A673 (cell line): Measurements from ENCODE around the gene TLCD3A.

Source experiments
- EZH2 ChIP-seq: fragments of 200-600 bp; sonication (generic); IDR thresholded peaks from 2 replicates; pipeline ENCODE4 v1.6.1; 2017; ENCODE audit warnings: borderline replicate concordance, low read depth, mild to moderate bottlenecking, mixed read lengths, antibody characterized with exemption, low read length; ENCODE audit not compliant: poor library complexity, severe bottlenecking
- TF ChIP-seq, protein P1 (sequence below): fragments of 300-800, 200-600 bp; sonication (generic); conservative IDR thresholded peaks from 2 replicates; pipeline ENCODE4 v1.5.1; 2017; ENCODE audit warnings: low read depth, mild to moderate bottlenecking, antibody characterized with exemption, low read length, moderate library complexity, mixed read lengths

DNA sequence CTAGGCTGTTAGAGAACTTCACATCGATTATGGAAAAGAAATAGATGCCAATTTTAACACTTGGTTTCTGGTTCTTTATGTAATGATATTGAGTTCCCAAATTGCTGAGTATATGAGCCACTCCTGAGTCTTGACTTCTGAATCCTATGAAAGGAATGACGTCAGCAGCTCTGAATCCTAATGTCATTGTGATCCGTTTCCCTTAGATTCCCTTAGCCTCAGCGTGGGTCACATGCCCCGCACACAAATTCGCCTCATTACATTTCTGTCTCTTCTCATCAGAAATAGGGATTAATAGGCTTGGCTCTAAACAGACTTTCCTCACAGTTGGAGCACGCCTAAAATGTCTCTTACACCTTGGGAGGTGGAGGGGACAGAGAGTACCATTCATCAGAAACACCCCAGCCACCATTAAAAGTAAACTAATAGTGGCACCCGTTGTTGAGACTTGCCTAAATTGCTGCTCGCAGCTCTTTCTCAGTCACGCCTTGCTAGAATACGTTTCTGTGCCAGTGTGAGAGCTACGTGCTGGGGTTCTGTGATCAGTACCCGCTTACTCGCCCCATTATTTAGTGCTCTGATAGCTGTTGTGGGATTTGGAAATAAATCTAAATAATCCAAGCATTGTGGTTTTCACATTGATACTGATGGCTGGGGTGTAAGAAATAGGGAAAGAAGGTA, 56.9 kb downstream of the TLCD3A start:
- TF ChIP-seq, protein P1, sequence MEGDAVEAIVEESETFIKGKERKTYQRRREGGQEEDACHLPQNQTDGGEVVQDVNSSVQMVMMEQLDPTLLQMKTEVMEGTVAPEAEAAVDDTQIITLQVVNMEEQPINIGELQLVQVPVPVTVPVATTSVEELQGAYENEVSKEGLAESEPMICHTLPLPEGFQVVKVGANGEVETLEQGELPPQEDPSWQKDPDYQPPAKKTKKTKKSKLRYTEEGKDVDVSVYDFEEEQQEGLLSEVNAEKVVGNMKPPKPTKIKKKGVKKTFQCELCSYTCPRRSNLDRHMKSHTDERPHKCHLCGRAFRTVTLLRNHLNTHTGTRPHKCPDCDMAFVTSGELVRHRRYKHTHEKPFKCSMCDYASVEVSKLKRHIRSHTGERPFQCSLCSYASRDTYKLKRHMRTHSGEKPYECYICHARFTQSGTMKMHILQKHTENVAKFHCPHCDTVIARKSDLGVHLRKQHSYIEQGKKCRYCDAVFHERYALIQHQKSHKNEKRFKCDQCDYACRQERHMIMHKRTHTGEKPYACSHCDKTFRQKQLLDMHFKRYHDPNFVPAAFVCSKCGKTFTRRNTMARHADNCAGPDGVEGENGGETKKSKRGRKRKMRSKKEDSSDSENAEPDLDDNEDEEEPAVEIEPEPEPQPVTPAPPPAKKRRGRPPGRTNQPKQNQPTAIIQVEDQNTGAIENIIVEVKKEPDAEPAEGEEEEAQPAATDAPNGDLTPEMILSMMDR: no peak
- no peak for TF ChIP-seq EZH2
